ENCODE measurements around the gene ARID1B. TPM values are rescaled to one million over a fixed set of nuclear protein-coding genes. Genes with fewer than 3 reads are reported as not detected.

The ARID1B gene
- total and polyA plus RNA-seq, 9 donors = 44.2 to 72.5 (median 63.5) TPM

- Histone ChIP-seq H3K27ac (ENCODE audit: low read length) (no peak overlapping the region), H3K4me1 (ENCODE audit: control insufficient read depth, insufficient read depth, low read length) (no peaks in the 10 kb centered on the region), H3K4me3 (ENCODE audit: low read length) (no peak overlapping the region), H3K36me3 (ENCODE audit: control insufficient read depth, insufficient read depth, low read length) (no peaks in the 10 kb centered on the region), H3K9me3 (replicated peaks; ENCODE audit: control insufficient read depth, low read depth, low read length) (no peaks in the 10 kb centered on the region), H3K27me3 (ENCODE audit: control insufficient read depth, insufficient read depth, low read length) (no peaks in the 10 kb centered on the region)
- DNase-seq = no peak
- no CpG with 5 or more reads among the region's 1 CpG for WGBS (ENCODE audit: insufficient coverage)
Observed at GRCh38 chr6:156748504-156748903, 28.7 kb upstream of the ARID1B start.

GRCh38 chr6:156752666-156753301, 24.4 kb upstream of the ARID1B start:
- no peaks in the 10 kb centered on the region for H3K36me3 ChIP-seq (ENCODE audit: control insufficient read depth, insufficient read depth, low read length)
- no peaks in the 10 kb centered on the region for H3K9me3 ChIP-seq (replicated peaks; ENCODE audit: control insufficient read depth, low read depth, low read length)
- WGBS (ENCODE audit: insufficient coverage) = 26% methylated on average over 2 of the region's 10 CpGs
- H3K27ac ChIP-seq (ENCODE audit: low read length) = no peak overlapping the region
- no peaks in the 10 kb centered on the region for H3K4me1 ChIP-seq (ENCODE audit: control insufficient read depth, insufficient read depth, low read length)
- no peak for DNase-seq
- no peak overlapping the region for H3K4me3 ChIP-seq (ENCODE audit: low read length)
- H3K27me3 ChIP-seq (ENCODE audit: control insufficient read depth, insufficient read depth, low read length) = no peaks in the 10 kb centered on the region

DNA sequence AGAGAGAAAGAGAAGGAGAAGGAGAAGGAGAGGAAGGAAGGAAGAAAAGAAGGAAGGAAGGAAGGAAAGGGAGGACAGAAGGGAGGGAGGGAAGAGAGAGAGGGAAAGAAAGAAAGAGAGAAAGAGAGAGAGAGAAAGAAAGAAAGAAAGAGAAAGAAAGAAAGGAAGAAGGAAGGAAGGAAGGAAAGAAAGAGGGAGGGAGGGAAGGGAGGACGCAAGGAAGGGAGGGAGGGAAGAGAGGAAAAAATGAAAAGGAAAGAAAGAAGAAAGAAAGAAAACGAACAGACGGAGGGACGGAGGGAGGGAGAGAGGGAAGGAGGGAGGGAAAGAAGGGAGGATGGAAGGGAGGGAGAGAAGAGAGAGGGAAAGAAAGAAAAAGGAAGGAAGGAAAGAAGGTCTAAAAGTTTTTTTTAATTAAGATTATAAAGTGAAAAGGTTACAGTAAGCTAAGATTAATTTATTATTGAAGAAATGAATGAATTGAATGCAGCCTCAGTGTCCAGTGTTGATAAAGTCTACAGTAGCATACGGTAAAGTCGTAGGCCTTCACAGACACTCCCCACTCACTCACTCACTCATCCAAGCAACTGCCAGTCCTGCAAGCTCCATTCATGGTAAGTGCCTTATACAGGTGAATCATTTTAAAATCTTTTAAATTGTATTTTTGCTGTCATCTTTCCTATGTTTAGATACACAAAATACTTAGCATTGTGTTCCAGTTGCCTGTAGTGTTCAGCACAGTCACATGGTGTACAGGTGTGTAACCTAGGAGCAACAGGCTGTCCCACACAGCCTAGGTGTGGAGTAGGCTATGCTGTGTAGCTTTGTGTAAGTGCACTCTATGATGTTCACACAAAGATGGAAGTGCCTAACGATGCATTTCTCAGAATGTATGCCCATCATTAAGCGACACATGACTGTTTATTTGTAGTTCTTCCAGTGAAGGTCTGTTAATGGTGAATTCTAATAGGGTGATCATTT, 20.3 kb upstream of the ARID1B start:
- Histone ChIP-seq H3K27ac (ENCODE audit: low read length) (no peak overlapping the region), H3K4me1 (ENCODE audit: control insufficient read depth, insufficient read depth, low read length) (no peaks in the 10 kb centered on the region), H3K36me3 (ENCODE audit: control insufficient read depth, insufficient read depth, low read length) (no peaks in the 10 kb centered on the region), H3K4me3 (ENCODE audit: low read length) (no peak overlapping the region), H3K9me3 (replicated peaks; ENCODE audit: control insufficient read depth, low read depth, low read length) (no peaks in the 10 kb centered on the region), H3K27me3 (ENCODE audit: control insufficient read depth, insufficient read depth, low read length) (no peaks in the 10 kb centered on the region)
- WGBS (ENCODE audit: insufficient coverage) = 86% methylated on average over 6 of the region's 8 CpGs
- no peak for DNase-seq

DNA sequence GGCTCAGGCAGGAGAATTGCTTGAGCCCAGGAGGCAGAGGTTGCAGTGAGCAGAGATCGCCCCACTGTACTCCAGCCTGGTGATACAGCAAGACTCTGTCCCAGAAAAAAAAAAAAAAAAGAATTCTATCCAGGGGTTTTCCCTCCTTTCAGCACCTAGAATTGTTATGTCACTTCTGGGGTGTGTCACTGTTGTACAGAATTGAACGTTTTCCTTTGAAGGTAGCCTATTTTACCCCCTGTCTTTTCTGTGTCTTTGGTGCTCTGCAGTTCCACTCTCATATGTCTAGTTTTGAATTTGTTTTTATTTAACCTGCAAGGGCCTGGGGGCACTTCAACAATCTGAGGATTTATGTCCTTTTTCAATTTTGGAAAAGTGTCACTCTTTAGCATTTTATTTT, 19.3 kb upstream of the ARID1B start:
- Histone ChIP-seq H3K36me3 (ENCODE audit: control insufficient read depth, insufficient read depth, low read length) (no peaks in the 10 kb centered on the region), H3K4me1 (ENCODE audit: control insufficient read depth, insufficient read depth, low read length) (no peaks in the 10 kb centered on the region), H3K9me3 (replicated peaks; ENCODE audit: control insufficient read depth, low read depth, low read length) (no peaks in the 10 kb centered on the region), H3K27ac (ENCODE audit: low read length) (no peak overlapping the region), H3K4me3 (ENCODE audit: low read length) (no peak overlapping the region), H3K27me3 (ENCODE audit: control insufficient read depth, insufficient read depth, low read length) (no peaks in the 10 kb centered on the region)
- WGBS (ENCODE audit: insufficient coverage) = no CpG with 5 or more reads among the region's 2 CpGs
- DNase-seq = no peak

GRCh38 chr6:156760377-156760776, 16.8 kb upstream of the ARID1B start:
- H3K36me3 ChIP-seq (ENCODE audit: control insufficient read depth, insufficient read depth, low read length) = no peaks in the 10 kb centered on the region
- WGBS (ENCODE audit: insufficient coverage) = 100% methylated on average over 1 of the region's 4 CpGs

DNA sequence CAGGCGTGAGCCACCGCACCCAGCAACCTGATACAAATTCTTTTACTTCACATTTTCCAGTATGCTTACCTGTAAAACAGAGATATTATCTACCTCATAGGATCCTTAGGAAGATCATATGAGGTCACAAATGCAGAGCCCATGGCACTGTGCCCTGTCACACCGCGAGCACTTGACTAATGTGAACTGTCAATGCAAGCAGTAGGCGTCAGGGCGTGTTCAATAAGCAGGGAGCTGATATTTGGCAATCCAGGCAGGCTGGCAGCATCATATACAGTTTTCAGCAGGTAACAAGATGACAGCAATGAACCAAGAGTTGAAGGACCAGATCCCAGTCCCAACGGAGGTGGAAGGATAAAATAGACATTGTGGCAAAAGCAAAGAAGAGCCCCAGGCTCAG, 14.6 kb upstream of the ARID1B start:
- no peaks in the 10 kb centered on the region for H3K27me3 ChIP-seq (ENCODE audit: control insufficient read depth, insufficient read depth, low read length)
- 91% methylated on average over 5 of the region's 7 CpGs for WGBS (ENCODE audit: insufficient coverage)

More at GRCh38 chr6:156760377-156760776, 16.8 kb upstream of the ARID1B start:
- Histone ChIP-seq H3K27ac (ENCODE audit: low read length) (no peak overlapping the region), H3K27me3 (ENCODE audit: control insufficient read depth, insufficient read depth, low read length) (no peaks in the 10 kb centered on the region), H3K4me3 (ENCODE audit: low read length) (no peak overlapping the region), H3K4me1 (ENCODE audit: control insufficient read depth, insufficient read depth, low read length) (no peaks in the 10 kb centered on the region), H3K9me3 (replicated peaks; ENCODE audit: control insufficient read depth, low read depth, low read length) (no peaks in the 10 kb centered on the region)
- DNase-seq = no peak

DNA sequence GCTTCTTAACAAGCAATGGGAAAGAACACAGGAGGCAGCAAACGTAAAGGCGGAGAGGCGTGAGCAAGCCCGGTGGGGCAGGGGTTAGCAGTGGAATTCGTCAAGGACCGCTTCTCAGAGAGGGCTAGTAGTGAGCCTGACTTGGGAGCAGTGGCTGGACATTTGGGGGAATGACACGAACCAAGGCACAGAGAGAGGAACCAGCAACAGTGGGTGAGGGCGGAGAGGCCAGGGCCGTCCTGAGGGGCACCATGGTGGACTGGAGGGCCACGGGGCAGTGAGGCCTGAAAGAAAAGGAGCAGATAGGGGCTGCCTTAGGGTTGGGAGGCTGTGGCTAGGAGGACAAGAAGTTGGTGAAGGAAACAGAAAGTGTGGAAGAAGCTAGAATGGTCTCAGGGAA, 12.1 kb upstream of the ARID1B start:
- H3K36me3 ChIP-seq (ENCODE audit: control insufficient read depth, insufficient read depth, low read length) = no peaks in the 10 kb centered on the region
- H3K4me3 ChIP-seq (ENCODE audit: low read length) = no peak overlapping the region
- no peaks in the 10 kb centered on the region for H3K9me3 ChIP-seq (replicated peaks; ENCODE audit: control insufficient read depth, low read depth, low read length)
- 91% methylated on average over 10 of the region's 10 CpGs for WGBS (ENCODE audit: insufficient coverage)
- H3K27ac ChIP-seq (ENCODE audit: low read length) = no peak overlapping the region
- H3K27me3 ChIP-seq (ENCODE audit: control insufficient read depth, insufficient read depth, low read length) = no peaks in the 10 kb centered on the region
- no peak for DNase-seq
- H3K4me1 ChIP-seq (ENCODE audit: control insufficient read depth, insufficient read depth, low read length) = no peaks in the 10 kb centered on the region

More for the DNA sequence above, 14.6 kb upstream of the ARID1B start:
- Histone ChIP-seq H3K4me1 (ENCODE audit: control insufficient read depth, insufficient read depth, low read length) (no peaks in the 10 kb centered on the region), H3K4me3 (ENCODE audit: low read length) (no peak overlapping the region), H3K9me3 (replicated peaks; ENCODE audit: control insufficient read depth, low read depth, low read length) (no peaks in the 10 kb centered on the region), H3K27ac (ENCODE audit: low read length) (no peak overlapping the region), H3K36me3 (ENCODE audit: control insufficient read depth, insufficient read depth, low read length) (no peaks in the 10 kb centered on the region)
- no peak for DNase-seq

- no peak overlapping the region for H3K4me3 ChIP-seq (ENCODE audit: low read length)
- H3K27me3 ChIP-seq (ENCODE audit: control insufficient read depth, insufficient read depth, low read length) = peaks cover 3% of the 10 kb centered on the region
- H3K4me1 ChIP-seq (ENCODE audit: control insufficient read depth, insufficient read depth, low read length) = no peaks in the 10 kb centered on the region
- no peak overlapping the region for H3K27ac ChIP-seq (ENCODE audit: low read length)
- WGBS (ENCODE audit: insufficient coverage) = 78% methylated on average over 3 of the region's 9 CpGs
- no peak for DNase-seq
- H3K9me3 ChIP-seq (replicated peaks; ENCODE audit: control insufficient read depth, low read depth, low read length) = no peaks in the 10 kb centered on the region
- H3K36me3 ChIP-seq (ENCODE audit: control insufficient read depth, insufficient read depth, low read length) = no peaks in the 10 kb centered on the region
Observed at GRCh38 chr6:156767603-156768467, 9.3 kb upstream of the ARID1B start.

DNA sequence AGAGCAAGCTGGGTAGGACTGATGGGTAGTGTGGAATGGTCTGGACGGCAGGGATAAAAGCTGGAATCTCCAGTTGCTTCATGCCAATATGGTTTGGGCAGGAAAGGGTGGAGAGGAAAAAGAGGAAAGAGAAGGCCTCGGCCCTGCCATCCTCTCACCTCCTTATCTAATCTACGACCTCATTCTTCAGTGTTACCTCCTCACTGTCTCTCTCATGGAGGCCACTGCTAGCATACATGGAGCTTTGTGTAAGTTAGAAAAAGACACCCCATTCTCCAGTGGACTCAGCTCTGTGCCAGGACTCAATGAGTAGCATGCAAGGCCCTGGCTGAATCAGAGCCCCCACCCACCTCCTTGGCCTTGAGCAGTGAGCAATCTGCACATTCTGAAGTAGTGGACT, 6.1 kb upstream of the ARID1B start:
- H3K9me3 ChIP-seq (replicated peaks; ENCODE audit: control insufficient read depth, low read depth, low read length) = no peaks in the 10 kb centered on the region
- H3K27me3 ChIP-seq (ENCODE audit: control insufficient read depth, insufficient read depth, low read length) = peaks cover 3% of the 10 kb centered on the region
- H3K4me3 ChIP-seq (ENCODE audit: low read length) = no peak overlapping the region
- no peaks in the 10 kb centered on the region for H3K36me3 ChIP-seq (ENCODE audit: control insufficient read depth, insufficient read depth, low read length)
- WGBS (ENCODE audit: insufficient coverage) = no CpG with 5 or more reads among the region's 3 CpGs
- no peaks in the 10 kb centered on the region for H3K4me1 ChIP-seq (ENCODE audit: control insufficient read depth, insufficient read depth, low read length)
- no peak overlapping the region for H3K27ac ChIP-seq (ENCODE audit: low read length)
- no peak for DNase-seq

DNA sequence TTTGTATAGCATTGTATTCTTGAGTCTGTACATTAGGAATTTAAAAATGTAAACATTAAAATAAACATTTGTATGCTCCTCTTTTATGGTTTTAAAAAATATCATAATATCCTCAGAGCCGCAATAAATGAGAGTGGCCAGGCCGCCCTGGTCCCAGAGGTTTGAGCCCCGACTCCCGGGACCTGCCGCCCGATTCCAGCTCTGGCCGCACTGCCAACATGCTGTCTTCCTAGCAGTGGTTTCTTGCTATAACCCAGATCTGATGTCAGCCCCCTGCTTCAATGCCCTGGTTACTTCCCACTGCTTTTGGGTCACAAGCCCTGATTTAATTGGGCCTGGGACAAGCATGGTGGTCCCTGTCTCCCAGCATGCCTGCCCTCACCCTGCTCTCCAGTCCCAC, 5.4 kb upstream of the ARID1B start:
- H3K36me3 ChIP-seq (ENCODE audit: control insufficient read depth, insufficient read depth, low read length) = no peaks in the 10 kb centered on the region
- peaks cover 3% of the 10 kb centered on the region for H3K27me3 ChIP-seq (ENCODE audit: control insufficient read depth, insufficient read depth, low read length)
- H3K9me3 ChIP-seq (replicated peaks; ENCODE audit: control insufficient read depth, low read depth, low read length) = no peaks in the 10 kb centered on the region
- H3K4me3 ChIP-seq (ENCODE audit: low read length) = no peak overlapping the region
- peaks cover 5% of the 10 kb centered on the region for H3K4me1 ChIP-seq (ENCODE audit: control insufficient read depth, insufficient read depth, low read length)
- H3K27ac ChIP-seq (ENCODE audit: low read length) = no peak overlapping the region
- WGBS (ENCODE audit: insufficient coverage) = 93% methylated on average over 6 of the region's 7 CpGs
- DNase-seq = no peak
